ENCODE measurements around the gene NPPA. TPM values are rescaled to one million over a fixed set of nuclear protein-coding genes. Genes with fewer than 3 reads are reported as not detected.

Gene NPPA
- total RNA-seq, 4 donors from 2014 or later, result not detected

DNA sequence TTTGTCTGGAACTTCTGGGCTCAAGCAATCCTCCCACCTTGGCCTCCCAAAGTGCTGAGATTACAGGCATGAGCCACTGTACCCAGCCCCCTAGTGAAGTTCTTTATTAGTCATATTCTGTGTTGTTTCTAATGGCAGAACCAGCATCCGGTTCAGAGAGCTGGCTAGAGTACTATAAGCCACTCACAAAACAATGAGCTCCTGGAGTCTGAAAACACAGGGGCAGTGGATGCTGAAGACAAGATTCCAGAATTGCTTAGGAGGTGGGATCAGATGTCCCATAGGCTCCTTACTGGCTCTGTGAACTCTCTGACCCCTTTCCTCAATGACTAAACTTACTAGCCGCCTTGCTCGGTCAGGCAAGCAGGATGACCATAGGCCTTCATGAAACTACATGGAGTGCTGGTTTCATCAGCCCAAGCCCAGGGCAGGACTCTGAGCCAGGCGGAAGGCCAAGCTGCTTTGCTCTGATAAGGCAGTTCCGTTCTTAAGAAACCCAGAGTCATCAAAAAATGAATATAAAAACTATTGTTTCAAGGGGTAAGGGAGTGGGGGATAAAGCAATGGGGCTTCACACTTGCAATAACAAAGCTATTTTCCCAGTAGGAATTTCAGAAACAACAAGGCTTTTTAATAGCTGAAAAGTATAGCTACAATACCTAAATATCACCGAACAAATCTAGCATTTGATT is 49.9 kb downstream of the NPPA start:
- DNase-seq (ENCODE audit: low spot score in 2 of 2), result peak in 1 of 2 donors; percentile 55
- peaks cover 69% of the 10 kb centered on the region for H3K36me3 ChIP-seq
- no peak overlapping the region for H3K27ac ChIP-seq
- no peak for TF ChIP-seq POLR2AphosphoS5 (IDR thresholded peaks at IDR 0.05)
- H3K4me1 ChIP-seq, result peaks cover 25% of the 10 kb centered on the region
- WGBS, result 84% methylated on average over 6 of the region's 6 CpGs
- no peak overlapping the region for H3K4me3 ChIP-seq
- no peaks in the 10 kb centered on the region for H3K27me3 ChIP-seq
- H3K9me3 ChIP-seq, result no peaks in the 10 kb centered on the region

- Histone ChIP-seq H3K4me3 (no peak overlapping the region), H3K27ac (no peak overlapping the region), H3K36me3 (peaks cover 75% of the 10 kb centered on the region), H3K4me1 (peaks cover 26% of the 10 kb centered on the region), H3K27me3 (no peaks in the 10 kb centered on the region), H3K9me3 (no peaks in the 10 kb centered on the region)
- 87% methylated on average over 15 of the region's 15 CpGs for WGBS
- no peak for TF ChIP-seq EP300 (IDR thresholded peaks at IDR 0.05)
- TF ChIP-seq POLR2A (IDR thresholded peaks at IDR 0.05), result no peak
- no peak for TF ChIP-seq CTCF (IDR thresholded peaks at IDR 0.05)
- no peak for TF ChIP-seq POLR2AphosphoS5 (IDR thresholded peaks at IDR 0.05)
- peak in 1 of 2 donors; percentile 58 for DNase-seq (ENCODE audit: low spot score in 2 of 2)
Observed at GRCh38 chr1:11796036-11796828, 51.4 kb downstream of the NPPA start.

Other genes with a start within 250 kb of the NPPA start
- gene FBXO2, start 193.4 kb downstream of the NPPA start, total RNA-seq, result 10 to 100 TPM in 3 of 4 donors, 1 to 10 TPM in 1; 8.2 to 16.7 (median 13.5) TPM
- 10 to 100 TPM; 17.2 to 56.3 (median 28.1) TPM for gene FBXO44, start 192.9 kb downstream of the NPPA start, total RNA-seq
- gene FBXO6, start 183.6 kb downstream of the NPPA start, total RNA-seq, result 10 to 100 TPM; 13.7 to 21.5 (median 15.9) TPM
- gene MAD2L2, start 166.6 kb downstream of the NPPA start, total RNA-seq, result 10 to 100 TPM; 25.4 to 35.0 (median 32.7) TPM
- under 1 TPM in 3 of 4 donors, not detected in 1; 0.08 to 0.10 (median 0.08) TPM for gene DRAXIN, start 156.1 kb downstream of the NPPA start, total RNA-seq
- 10 to 100 TPM; 34.7 to 52.5 (median 47.2) TPM for gene AGTRAP, start 111.6 kb downstream of the NPPA start, total RNA-seq
- gene C1orf167, start 85.6 kb downstream of the NPPA start, total RNA-seq, result 1 to 10 TPM in 2 of 4 donors, not detected in 2; 1.1 to 6.1 TPM
- gene MTHFR, start 41.8 kb downstream of the NPPA start, total RNA-seq, result 10 to 100 TPM; 35.0 to 57.5 (median 39.7) TPM
- gene CLCN6, start 41.6 kb downstream of the NPPA start, total RNA-seq, result 10 to 100 TPM in 2 of 4 donors, 1 to 10 TPM in 2; 6.2 to 22.5 (median 10.2) TPM
- not detected for gene NPPB, start 11.2 kb upstream of the NPPA start, total RNA-seq
- 10 to 100 TPM; 59.5 to 98.4 (median 78.8) TPM for gene KIAA2013, start 78.6 kb upstream of the NPPA start, total RNA-seq
- 10 to 100 TPM; 26.7 to 47.6 (median 37.7) TPM for gene PLOD1, start 86.9 kb upstream of the NPPA start, total RNA-seq
- gene MFN2, start 132.7 kb upstream of the NPPA start, total RNA-seq, result 100 to 1,000 TPM; 106 to 146 (median 124) TPM
- 10 to 100 TPM; 31.1 to 40.3 (median 35.9) TPM for gene MIIP, start 171.7 kb upstream of the NPPA start, total RNA-seq
- 1 to 10 TPM in 1 of 4 donors, under 1 TPM in 3; 0.30 to 1.2 (median 0.75) TPM for gene TNFRSF8, start 215.5 kb upstream of the NPPA start, total RNA-seq

All from suprapubic skin (tissue), 4 donors.